Glutamatergic neuron (in vitro differentiated cells): ENCODE measurements around the gene ZNF383. TPM values are rescaled to one million over a fixed set of nuclear protein-coding genes. Genes with fewer than 3 reads are reported as not detected.
"Not testable (repeated sequence)": the region's sequence is repeated elsewhere in the genome, so short reads cannot be mapped to it uniquely, and the experiment has no call there.

Experiments
- DNase-seq: peaks from one replicate; pipeline ENCODE4 v3.0.0; 2022
- H3K27ac Mint-ChIP-seq: one replicate; pipeline ENCODE4 v1.8.0; 2020; ENCODE audit warnings: mild to moderate bottlenecking, mixed read lengths, inconsistent platforms; ENCODE audit not compliant: unreplicated experiment
- H3K27me3 Mint-ChIP-seq: one replicate; pipeline ENCODE4 v1.8.0; 2020; ENCODE audit warnings: mild to moderate bottlenecking, moderate library complexity, mixed read lengths, inconsistent platforms; ENCODE audit not compliant: unreplicated experiment
- H3K36me3 Mint-ChIP-seq: one replicate; pipeline ENCODE4 v1.8.0; 2020; ENCODE audit warnings: mild to moderate bottlenecking, mixed read lengths, inconsistent platforms; ENCODE audit not compliant: unreplicated experiment
- H3K4me1 Mint-ChIP-seq: one replicate; pipeline ENCODE4 v1.8.0; 2020; ENCODE audit warnings: mild to moderate bottlenecking, low read depth, mixed read lengths, inconsistent platforms; ENCODE audit not compliant: unreplicated experiment
- H3K4me3 Mint-ChIP-seq: one replicate; pipeline ENCODE4 v1.8.0; 2020; ENCODE audit warnings: mild to moderate bottlenecking, mixed read lengths, inconsistent platforms; ENCODE audit not compliant: unreplicated experiment
- H3K9me3 Mint-ChIP-seq: one replicate; pipeline ENCODE4 v1.8.0; 2020; ENCODE audit warnings: mild to moderate bottlenecking, moderate library complexity, mixed read lengths, inconsistent platforms; ENCODE audit not compliant: unreplicated experiment
- CTCF ChIP-seq: fragments of 200-600 bp; sonication (generic); IDR thresholded peaks from one replicate; pipeline ENCODE4 v1.5.0; 2021; ENCODE audit not compliant: partially characterized antibody, unreplicated experiment
- total RNA-seq: library from RNA; stranded (reverse); fragmentation: NEBNext Ultra II Directional; extraction: Animal tissue kit (Norgen Biotek cat#: 25700); gene quantifications from one replicate; pipeline ENCODE4 v1.2.1, GENCODE V29; 2021; ENCODE audit not compliant: unreplicated experiment

The ZNF383 gene
- total RNA-seq, 1 donor from 2014 or later = 10.1 TPM

DNA sequence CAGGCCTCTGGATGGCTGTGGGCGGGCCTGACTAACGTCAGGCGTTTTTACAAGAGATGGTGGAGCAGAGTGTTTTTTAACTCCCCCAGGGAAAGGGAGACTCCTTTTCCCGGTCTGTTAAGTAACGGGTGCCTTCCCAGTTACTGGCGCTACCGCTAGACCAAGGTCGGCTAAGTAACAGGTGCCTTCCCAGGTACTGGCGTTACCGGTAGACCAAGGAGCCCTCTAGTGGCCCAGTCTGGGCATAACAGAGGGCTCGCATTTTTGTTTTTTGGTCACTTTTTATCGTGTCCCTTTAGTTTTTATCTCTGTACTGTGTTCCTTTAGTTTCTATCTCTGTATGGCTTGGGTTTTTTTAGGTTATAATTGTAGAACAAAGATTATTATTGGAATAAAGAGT lies 10.0 kb downstream of the ZNF383 start:
- Mint-ChIP-seq H3K9me3 (no peaks in the 10 kb centered on the region), H3K36me3 (peaks cover 32% of the 10 kb centered on the region), H3K27ac (no peak overlapping the region), H3K27me3 (no peaks in the 10 kb centered on the region), H3K4me1 (no peaks in the 10 kb centered on the region), H3K4me3 (no peak overlapping the region)
- TF ChIP-seq CTCF = peak; percentile 84
- peak; percentile 57 for DNase-seq

GRCh38 chr19:37243206-37243632 lies 25.2 kb downstream of the ZNF383 start:
- H3K27me3 Mint-ChIP-seq = peaks cover 9% of the 10 kb centered on the region
- no peak for DNase-seq
- TF ChIP-seq CTCF = no peak
- no peaks in the 10 kb centered on the region for H3K4me1 Mint-ChIP-seq
- H3K4me3 Mint-ChIP-seq = no peak overlapping the region
- H3K9me3 Mint-ChIP-seq = peaks cover 14% of the 10 kb centered on the region
- H3K27ac Mint-ChIP-seq = no peak overlapping the region
- peaks cover 62% of the 10 kb centered on the region for H3K36me3 Mint-ChIP-seq

GRCh38 chr19:37251308-37252229 lies 33.6 kb downstream of the ZNF383 start:
- H3K4me1 Mint-ChIP-seq = no peaks in the 10 kb centered on the region
- H3K9me3 Mint-ChIP-seq = peaks cover 11% of the 10 kb centered on the region

GRCh38 chr19:37263028-37263427 lies 45.0 kb downstream of the ZNF383 start:
- H3K27me3 Mint-ChIP-seq, H3K4me3 Mint-ChIP-seq, DNase-seq, H3K36me3 Mint-ChIP-seq, H3K27ac Mint-ChIP-seq, H3K9me3 Mint-ChIP-seq, H3K4me1 Mint-ChIP-seq: not testable (repeated sequence)

More at GRCh38 chr19:37251308-37252229, 33.6 kb downstream of the ZNF383 start:
- Mint-ChIP-seq H3K4me3 (no peak overlapping the region), H3K36me3 (peaks cover 19% of the 10 kb centered on the region), H3K27ac (no peak overlapping the region), H3K27me3 (peaks cover 7% of the 10 kb centered on the region)
- TF ChIP-seq CTCF = no peak
- no peak for DNase-seq

DNA sequence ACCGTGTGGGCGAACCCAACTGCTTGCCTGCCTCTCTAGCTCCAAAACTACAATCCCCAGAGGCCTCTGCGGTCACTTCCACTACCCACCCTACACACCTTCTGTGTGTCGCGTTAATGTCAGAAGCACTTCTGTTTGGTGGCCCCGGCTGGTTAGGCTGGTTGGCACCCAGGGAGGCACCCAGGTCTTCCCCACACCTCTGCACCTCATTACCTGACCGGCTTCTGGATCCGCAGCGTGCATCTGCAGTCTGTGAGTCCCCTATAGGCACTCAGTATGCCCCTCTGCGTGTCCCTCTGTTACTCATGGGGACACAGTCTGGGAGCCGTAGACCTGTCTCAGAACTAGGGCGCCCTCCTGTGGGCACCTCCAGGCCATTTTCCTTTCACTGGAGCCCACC lies 49.0 kb downstream of the ZNF383 start:
- not testable (repeated sequence) for H3K36me3 Mint-ChIP-seq, DNase-seq, H3K27me3 Mint-ChIP-seq, H3K27ac Mint-ChIP-seq, H3K4me1 Mint-ChIP-seq, H3K9me3 Mint-ChIP-seq, H3K4me3 Mint-ChIP-seq

DNA sequence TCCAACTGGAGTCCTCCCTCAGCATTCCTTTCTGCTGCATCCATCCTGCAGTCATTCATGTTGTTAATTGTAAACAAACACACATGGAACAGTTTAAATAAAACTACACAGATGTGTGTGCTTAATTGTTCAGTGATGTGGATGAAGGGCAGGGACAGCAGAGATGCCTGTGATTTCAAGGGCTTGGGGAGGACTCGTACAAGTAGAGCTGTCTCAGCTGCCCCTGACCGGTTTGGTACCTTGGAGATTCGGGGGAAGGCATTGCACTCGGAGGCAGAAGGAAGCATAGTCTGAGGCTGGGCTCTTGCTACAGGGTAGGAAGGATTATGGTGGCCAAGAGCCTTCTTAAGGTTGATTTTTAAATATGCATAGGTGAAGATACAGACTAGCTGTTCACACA lies 49.7 kb downstream of the ZNF383 start:
- H3K9me3 Mint-ChIP-seq, H3K27me3 Mint-ChIP-seq, H3K36me3 Mint-ChIP-seq, H3K27ac Mint-ChIP-seq, H3K4me1 Mint-ChIP-seq, H3K4me3 Mint-ChIP-seq, DNase-seq: not testable (repeated sequence)

- DNase-seq, H3K36me3 Mint-ChIP-seq, H3K9me3 Mint-ChIP-seq, H3K27me3 Mint-ChIP-seq, H3K27ac Mint-ChIP-seq, H3K4me3 Mint-ChIP-seq, H3K4me1 Mint-ChIP-seq: not testable (repeated sequence)
Observed at GRCh38 chr19:37280656-37281055, 62.6 kb downstream of the ZNF383 start.

DNA sequence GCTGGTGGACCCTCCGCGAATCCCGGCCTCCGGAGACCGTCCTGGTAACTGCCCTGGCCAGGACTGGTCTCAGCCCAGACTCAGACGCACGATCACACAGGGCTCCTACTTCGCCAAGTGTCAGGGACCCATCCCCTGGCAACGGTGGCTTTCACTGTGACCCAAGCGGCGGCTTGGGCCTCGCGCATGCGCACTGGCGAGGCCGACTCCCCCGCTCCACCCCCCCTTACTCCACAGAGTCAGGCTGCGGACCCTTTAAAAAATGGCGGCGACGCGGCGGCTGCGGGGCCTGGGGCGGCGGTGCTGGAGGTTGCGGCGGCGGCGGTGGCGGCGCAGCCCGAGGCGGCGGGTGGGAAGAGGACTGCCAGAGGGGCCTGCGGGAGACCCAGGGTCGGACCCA lies 66.0 kb downstream of the ZNF383 start:
- not testable (repeated sequence) for H3K4me3 Mint-ChIP-seq, H3K4me1 Mint-ChIP-seq, H3K36me3 Mint-ChIP-seq, H3K27me3 Mint-ChIP-seq, H3K27ac Mint-ChIP-seq, DNase-seq, H3K9me3 Mint-ChIP-seq

GRCh38 chr19:37289229-37289628 lies 71.2 kb downstream of the ZNF383 start:
- H3K27ac Mint-ChIP-seq, H3K27me3 Mint-ChIP-seq, DNase-seq, H3K36me3 Mint-ChIP-seq, H3K4me3 Mint-ChIP-seq, H3K9me3 Mint-ChIP-seq, H3K4me1 Mint-ChIP-seq: not testable (repeated sequence)
